A549 (cell line): Measurements from ENCODE around the gene MLYCD. TPM values are rescaled to one million over a fixed set of nuclear protein-coding genes. Genes with fewer than 3 reads are reported as not detected.

Experiments
- ATAC-seq, 2 experiments: fragments of 200-7000 bp in 1 of 2; fragments of >200 bp in 1 of 2; cut with Nextera tagmentation in 1 of 2; cut with Tn5 transposase in 1 of 2; 3 replicates each; pipeline versions ENCODE4 v1.8.0 to v1.9.1; 2018 to 2020; ENCODE audit warnings: mild to moderate bottlenecking in 1 of 2, moderate library complexity in 1 of 2
- CTCF ChIA-PET: fragments of 300-600 bp; sonication (Branson Sonifier 250); formaldehyde crosslinking; extraction: SDS; loops from one replicate; lab custom pipeline; 2021; ENCODE audit warnings: antibody characterized with exemption, inconsistent platforms; lab: Yijun Ruan, JAX
- POLR2A ChIA-PET: fragments of 350-600 bp; formaldehyde crosslinking; extraction: SDS; loops from one replicate; lab custom pipeline; 2021; ENCODE audit warnings: antibody characterized with exemption, inconsistent platforms; lab: Yijun Ruan, JAX
- DNase-seq, 2 experiments: peaks; one replicate each; pipeline versions ENCODE4 v3.0.0 to v3.0.0-alpha.2; 2011 to 2016; ENCODE audit warnings: low read depth in 1 of 2, low spot score in 1 of 2
- FAIRE-seq: peaks from 2 replicates; lab custom pipeline; 2011; peaks lifted over from hg19 to GRCh38; lab: Jason Lieb, UNC
- H3K27ac ChIP-seq, 2 experiments: fragments of >200 bp; sonication (Bioruptor Twin); formaldehyde crosslinking; 3 replicates each; pipeline ENCODE4 v1.5.1; 2016 to 2017
- H3K4me1 ChIP-seq: fragments of >200 bp; sonication (Bioruptor Twin); formaldehyde crosslinking; 3 replicates; pipeline ENCODE4 v1.6.1; 2016
- H3K4me2 ChIP-seq: fragments of >200 bp; sonication (Bioruptor Twin); formaldehyde crosslinking; 3 replicates; pipeline ENCODE4 v1.6.1; 2016
- H3K4me3 ChIP-seq: fragments of >200 bp; sonication (Bioruptor Twin); formaldehyde crosslinking; 3 replicates; pipeline ENCODE4 v1.5.1; 2016
- H3K9me3 ChIP-seq: fragments of >200 bp; sonication (Bioruptor Twin); formaldehyde crosslinking; 3 replicates; pipeline ENCODE4 v1.6.1; 2016
- ATOH8 ChIP-seq: fragments of 250-450 bp; sonication (Bioruptor Pico); IDR thresholded peaks from 2 replicates; pipeline ENCODE4 v1.5.0; 2020; ENCODE audit warnings: low read depth, mild to moderate bottlenecking, moderate library complexity
- BHLHE40 ChIP-seq: IDR thresholded peaks from 2 replicates; pipeline ENCODE4 v1.6.1; 2012; ENCODE audit warnings: low read depth, low read length, inconsistent platforms
- CHD2 ChIP-seq: fragments of 150-350 bp; IDR thresholded peaks from 2 replicates; pipeline ENCODE4 v1.6.1; 2014; ENCODE audit warnings: low read length; ENCODE audit not compliant: partially characterized antibody
- CHD4 ChIP-seq: fragments of 200-600 bp; sonication (generic); IDR thresholded peaks from 2 replicates; pipeline ENCODE4 v1.6.1; 2016; ENCODE audit warnings: antibody characterized with exemption, mild to moderate bottlenecking, borderline replicate concordance
- E2F6 ChIP-seq: IDR thresholded peaks from 2 replicates; pipeline ENCODE4 v1.6.1; 2012; ENCODE audit warnings: low read depth, borderline replicate concordance
- EHMT2 ChIP-seq: fragments of 200-600 bp; sonication (generic); IDR thresholded peaks from 2 replicates; pipeline ENCODE4 v1.6.1; 2016; ENCODE audit warnings: antibody characterized with exemption, low read depth, mild to moderate bottlenecking, moderate library complexity
- ESRRA ChIP-seq: fragments of 150-350 bp; IDR thresholded peaks from 2 replicates; pipeline ENCODE4 v1.6.1; 2014; ENCODE audit warnings: mild to moderate bottlenecking, low read length, borderline replicate concordance
- FOSB ChIP-seq: fragments of 250-450 bp; sonication (Bioruptor Pico); IDR thresholded peaks from 2 replicates; pipeline ENCODE4 v1.5.0; 2020; ENCODE audit warnings: mild to moderate bottlenecking, moderate library complexity
- FOSL2 ChIP-seq, 2 experiments: fragments of 450-650 bp in 1 of 2; fragments of >200 bp in 1 of 2; sonication (Bioruptor Twin) in 1 of 2; formaldehyde crosslinking; IDR thresholded peaks; 2 replicates each; pipeline versions ENCODE4 v1.5.0 to v1.6.1; 2016 to 2020; ENCODE audit warnings: mild to moderate bottlenecking in 1 of 2, moderate library complexity in 1 of 2
- FOXS1 ChIP-seq: fragments of 250-450 bp; sonication (Bioruptor Pico); IDR thresholded peaks from 2 replicates; pipeline ENCODE4 v1.5.0; 2020; ENCODE audit warnings: mild to moderate bottlenecking, moderate library complexity
- GATA3 ChIP-seq: IDR thresholded peaks from 2 replicates; pipeline ENCODE4 v1.6.1; 2012; ENCODE audit warnings: borderline replicate concordance
- HDAC2 ChIP-seq: fragments of 200-600 bp; sonication (generic); IDR thresholded peaks from 2 replicates; pipeline ENCODE4 v1.6.1; 2016
- HES2 ChIP-seq: fragments of >200 bp; sonication (Bioruptor Twin); formaldehyde crosslinking; IDR thresholded peaks from 2 replicates; pipeline ENCODE4 v1.6.1; 2016
- HEYL ChIP-seq: fragments of 250-450 bp; sonication (Bioruptor Pico); IDR thresholded peaks from 2 replicates; pipeline ENCODE4 v1.8.0; 2021; ENCODE audit warnings: mild to moderate bottlenecking, moderate library complexity
- HMGXB4 ChIP-seq: fragments of 250-450 bp; sonication (Bioruptor Pico); IDR thresholded peaks from 2 replicates; pipeline ENCODE4 v1.5.0; 2021; ENCODE audit warnings: mild to moderate bottlenecking, moderate library complexity, borderline replicate concordance
- HOXA7 ChIP-seq: fragments of 250-450 bp; sonication (Bioruptor Pico); IDR thresholded peaks from 2 replicates; pipeline ENCODE4 v1.5.0; 2020; ENCODE audit warnings: mild to moderate bottlenecking, moderate library complexity
- HOXB13 ChIP-seq: fragments of 250-450 bp; sonication (Bioruptor Pico); IDR thresholded peaks from 2 replicates; pipeline ENCODE4 v1.5.0; 2020; ENCODE audit warnings: low read depth, mild to moderate bottlenecking, moderate library complexity
- HOXB5 ChIP-seq: fragments of 250-450 bp; sonication (Bioruptor Pico); IDR thresholded peaks from 2 replicates; pipeline ENCODE4 v1.5.0; 2020; ENCODE audit warnings: mild to moderate bottlenecking, moderate library complexity
- JUNB ChIP-seq: fragments of >200 bp; sonication (Bioruptor Twin); formaldehyde crosslinking; IDR thresholded peaks from 2 replicates; pipeline ENCODE4 v1.6.1; 2016
- KDM1A ChIP-seq: fragments of 200-600 bp; sonication (generic); IDR thresholded peaks from 2 replicates; pipeline ENCODE4 v1.6.1; 2016; ENCODE audit warnings: low read depth, mild to moderate bottlenecking
- KDM5A ChIP-seq: fragments of 200-600 bp; sonication (generic); IDR thresholded peaks from 2 replicates; pipeline ENCODE4 v1.6.1; 2016; ENCODE audit warnings: antibody characterized with exemption, mild to moderate bottlenecking
- MAFK ChIP-seq: fragments of 450-650 bp; IDR thresholded peaks from 2 replicates; pipeline ENCODE4 v1.6.1; 2014; ENCODE audit not compliant: partially characterized antibody
- MAX ChIP-seq: IDR thresholded peaks from 2 replicates; pipeline ENCODE4 v1.6.1; 2012
- MAZ ChIP-seq: fragments of 150-350 bp; IDR thresholded peaks from 2 replicates; pipeline ENCODE4 v1.6.1; 2014; ENCODE audit warnings: antibody characterized with exemption, low read depth, low read length, borderline replicate concordance
- MYC ChIP-seq: IDR thresholded peaks from 2 replicates; pipeline ENCODE4 v1.6.1; 2012; ENCODE audit warnings: mild to moderate bottlenecking, inconsistent platforms, low read length, improper control_type of control experiment, borderline replicate concordance
- NFE2L2 ChIP-seq: fragments of 150-350 bp; conservative IDR thresholded peaks from 2 replicates; pipeline ENCODE4 v1.6.1; 2014; ENCODE audit warnings: low read length
- NPAS2 ChIP-seq: fragments of 250-450 bp; sonication (Bioruptor Pico); IDR thresholded peaks from 2 replicates; pipeline ENCODE4 v1.8.0; 2022; ENCODE audit warnings: mild to moderate bottlenecking, moderate library complexity, borderline replicate concordance
- NR3C1 ChIP-seq: fragments of >200 bp; sonication (Bioruptor Twin); formaldehyde crosslinking; IDR thresholded peaks from 3 replicates; pipeline ENCODE4 v1.6.1; 2017
- PHF8 ChIP-seq: fragments of 200-600 bp; sonication (generic); IDR thresholded peaks from 2 replicates; pipeline ENCODE4 v1.6.1; 2016; ENCODE audit warnings: low read depth, mild to moderate bottlenecking, antibody characterized with exemption, moderate library complexity, borderline replicate concordance
- POLR2A ChIP-seq: IDR thresholded peaks from 2 replicates; pipeline ENCODE4 v1.6.1; 2012; ENCODE audit warnings: mild to moderate bottlenecking, low read length
- RARB ChIP-seq: fragments of 250-450 bp; sonication (Bioruptor Pico); IDR thresholded peaks from 2 replicates; pipeline ENCODE4 v1.8.0; 2021; ENCODE audit warnings: mild to moderate bottlenecking, moderate library complexity
- RCOR1 ChIP-seq: fragments of 150-350 bp; IDR thresholded peaks from 2 replicates; pipeline ENCODE4 v1.6.1; 2014; ENCODE audit warnings: antibody characterized with exemption, low read length, low read depth
- RFX5 ChIP-seq: fragments of 450-650 bp; IDR thresholded peaks from 2 replicates; pipeline ENCODE4 v1.7.1; 2014; ENCODE audit warnings: antibody characterized with exemption, mild to moderate bottlenecking, moderate library complexity
- RNF2 ChIP-seq: fragments of 200-600 bp; sonication (generic); IDR thresholded peaks from 2 replicates; pipeline ENCODE4 v1.6.1; 2016; ENCODE audit warnings: low read depth, mild to moderate bottlenecking, antibody characterized with exemption, moderate library complexity, borderline replicate concordance
- SMC3 ChIP-seq: fragments of >200 bp; sonication (Bioruptor Twin); formaldehyde crosslinking; IDR thresholded peaks from 3 replicates; pipeline ENCODE4 v1.6.1; 2018; ENCODE audit warnings: inconsistent platforms
- TFCP2L1 ChIP-seq: fragments of 250-450 bp; sonication (Bioruptor Pico); IDR thresholded peaks from 2 replicates; pipeline ENCODE4 v1.5.0; 2021; ENCODE audit warnings: mild to moderate bottlenecking
- TP53 ChIP-seq: fragments of 250-450 bp; sonication (Bioruptor Pico); IDR thresholded peaks from 2 replicates; pipeline ENCODE4 v1.5.0; 2021; ENCODE audit warnings: mild to moderate bottlenecking, moderate library complexity
- ZC3H11A ChIP-seq: fragments of 450-650 bp; IDR thresholded peaks from 2 replicates; pipeline ENCODE4 v1.6.1; 2014; ENCODE audit warnings: antibody characterized with exemption, mild to moderate bottlenecking
- ZFP36 ChIP-seq: fragments of 450-650 bp; IDR thresholded peaks from 2 replicates; pipeline ENCODE4 v1.6.1; 2014; ENCODE audit warnings: borderline replicate concordance; ENCODE audit not compliant: partially characterized antibody
- ZNF302 ChIP-seq: fragments of 250-450 bp; sonication (Bioruptor Pico); IDR thresholded peaks from 2 replicates; pipeline ENCODE4 v1.9.0; 2021; ENCODE audit warnings: inconsistent platforms, mild to moderate bottlenecking, moderate library complexity
- WGBS: methylation state at CpG from one replicate; pipeline ENCODE4 v1.1.6; 2017; ENCODE audit errors: missing lambda C conversion rate; 5-methylcytosine and 5-hydroxymethylcytosine counted together
- polyA plus RNA-seq, 4 experiments: library from polyadenylated mRNA; depleted of rRNA in 3 of 4; stranded (reverse); fragments of >200 nt; fragmentation: RNase III in 1 of 4; extraction: RNeasy Plus Mini Kit Qiagen cat#74134 plus additional on column Dnase treatment in 1 of 4; gene quantifications; 2 replicates in 3 of 4; 3 replicates in 1 of 4; pipeline ENCODE4 v1.2.3, GENCODE V29; 2011 to 2017

Gene MLYCD
- polyA plus RNA-seq, 2 of the 4 experiments (the other 2 are of a cell fraction), result 1.3 to 1.7 TPM

- Histone ChIP-seq H3K4me3 (peak overlapping the region; percentile 67), H3K4me1 (peaks cover 38% of the 10 kb centered on the region), H3K4me2 (peak overlapping the region; percentile 85), H3K9me3 (no peaks in the 10 kb centered on the region), H3K27ac (peak overlapping the region; percentile 93 to 98)
- FAIRE-seq, result no peak
- DNase-seq, result peak in 1 of 2 experiments; percentile 61
- ChIA-PET CTCF (interaction anchor here (1.5 to 16.1 kb wide), 4 partner anchors 17 to 130 kb away, joined by 3 to 414 read pairs (median 40); no protein-coding TSS in a partner anchor), POLR2A (interaction anchor here (1.9 kb wide), 1 partner anchor 164 kb away, joined by 5 read pairs; the partner anchor contains the start of gene MBTPS1)
- peak; percentile 46 to 48 for ATAC-seq
- 2% methylated on average over 7 of the region's 8 CpGs for WGBS
- TF ChIP-seq JUNB, result no peak
- TF ChIP-seq KDM5A, result no peak
- no peak for TF ChIP-seq E2F6
- no peak for TF ChIP-seq NFE2L2
- TF ChIP-seq HDAC2, result peak; percentile 96
- TF ChIP-seq FOSL2 (IDR thresholded peaks at IDR 0.05), result no peak
- no peak for TF ChIP-seq FOSL2 (CRISPR knock-in tag; IDR thresholded peaks at IDR 0.05)
- TF ChIP-seq BHLHE40, result no peak
- no peak for TF ChIP-seq MYC
- TF ChIP-seq PHF8, result no peak
- no peak for TF ChIP-seq MAZ
- no peak for TF ChIP-seq RFX5
- TF ChIP-seq HOXB5, result peak; percentile 75
- TF ChIP-seq SMC3, result no peak
- TF ChIP-seq HMGXB4 (CRISPR knock-in tag), result peak; percentile 76; the same call in 1 of the 2 replicates
- no peak for TF ChIP-seq MAFK
- no peak for TF ChIP-seq NR3C1
- TF ChIP-seq RARB, result no peak
- no peak for TF ChIP-seq ZFP36
- 0 out of 2 replicates have a peak, but pooled peaks have one; percentile 74 for TF ChIP-seq HOXB13 (CRISPR knock-in tag)
- TF ChIP-seq ZC3H11A, result no peak
- peak; percentile 64; the same call in 1 of the 2 replicates for TF ChIP-seq TP53
- TF ChIP-seq RCOR1, result 0 out of 2 replicates have a peak, but pooled peaks have one; percentile 61
- no peak for TF ChIP-seq EHMT2
- TF ChIP-seq TFCP2L1, result no peak
- TF ChIP-seq RNF2, result no peak
- TF ChIP-seq ATOH8 (CRISPR knock-in tag), result peak; percentile 64; the same call in 1 of the 2 replicates
- no peak for TF ChIP-seq CHD2
- no peak for TF ChIP-seq HEYL (CRISPR knock-in tag)
- TF ChIP-seq MAX, result no peak
- TF ChIP-seq KDM1A, result peak; percentile 99
- no peak for TF ChIP-seq HOXA7 (CRISPR knock-in tag)
- TF ChIP-seq HES2, result no peak
- no peak for TF ChIP-seq ESRRA
- peak; percentile 50; the same call in 1 of the 2 replicates for TF ChIP-seq ZNF302 (CRISPR knock-in tag)
- no peak for TF ChIP-seq GATA3
- TF ChIP-seq POLR2A, result no peak
- TF ChIP-seq FOXS1 (CRISPR knock-in tag), result peak; percentile 75; the same call in 1 of the 2 replicates
- no peak for TF ChIP-seq NPAS2 (CRISPR knock-in tag)
- 0 out of 2 replicates have a peak, but pooled peaks have one; percentile 64 for TF ChIP-seq FOSB (CRISPR knock-in tag)
- TF ChIP-seq CHD4, result peak; percentile 95
These were observed 53.6 kb downstream of the MLYCD start for GRCh38 chr16:83952587-83952939.
